GM12874 (cell line): ENCODE data around the gene ERGIC3.

ENCODE experiments used
- CTCF ChIP-seq: IDR thresholded peaks from 2 replicates; pipeline ENCODE4 v1.5.1; 2011; ENCODE audit warnings: low read depth, mild to moderate bottlenecking, control low read depth, low read length, moderate library complexity; ENCODE audit not compliant: insufficient read depth

ERGIC3 gene

GRCh38 chr20:35579196-35579595 is 37.3 kb downstream of the ERGIC3 start:
- no peak for TF ChIP-seq CTCF

GRCh38 chr20:35582131-35582530 is 40.3 kb downstream of the ERGIC3 start:
- TF ChIP-seq CTCF = no peak

- no peak for TF ChIP-seq CTCF
Measured at GRCh38 chr20:35582741-35583404, 41.0 kb downstream of the ERGIC3 start.

- no peak for TF ChIP-seq CTCF
Measured at GRCh38 chr20:35583636-35584560, 42.0 kb downstream of the ERGIC3 start.

GRCh38 chr20:35586751-35587425 is 45.0 kb downstream of the ERGIC3 start:
- no peak for TF ChIP-seq CTCF

- no peak for TF ChIP-seq CTCF
Measured at GRCh38 chr20:35587436-35587835, 45.6 kb downstream of the ERGIC3 start.

GRCh38 chr20:35588397-35588796 is 46.5 kb downstream of the ERGIC3 start:
- no peak for TF ChIP-seq CTCF
